Measurements from ENCODE around the gene PRKCE.

PRKCE gene

GRCh38 chr2:45653122-45653913, 1.8 kb downstream of the PRKCE start:
- Mint-ChIP-seq H3K36me3 (ENCODE audit: low read depth) (no peaks in the 10 kb centered on the region), H3K4me1 (peaks cover 34% of the 10 kb centered on the region), H3K27me3 (ENCODE audit: low read depth) (peaks cover 38% of the 10 kb centered on the region), H3K27ac (peak overlapping the region in 2 of 3 experiments; percentile 84 to 94), H3K9me3 (no peaks in the 10 kb centered on the region), H3K4me3 (peak overlapping the region; percentile 85 to 98 (median 95))
- TF ChIP-seq CTCF (IDR thresholded peaks at IDR 0.05; ENCODE audit: unreplicated experiment in 3 of 3), result no peak

- Mint-ChIP-seq H3K27me3 (ENCODE audit: low read depth) (peaks cover 34% of the 10 kb centered on the region), H3K9me3 (no peaks in the 10 kb centered on the region), H3K4me3 (peak overlapping the region; percentile 38 to 98 (median 56)), H3K36me3 (ENCODE audit: low read depth) (no peaks in the 10 kb centered on the region), H3K27ac (peak overlapping the region in 2 of 3 experiments; percentile 2 to 84), H3K4me1 (peaks cover 27% of the 10 kb centered on the region)
- no peak for TF ChIP-seq CTCF (IDR thresholded peaks at IDR 0.05; ENCODE audit: unreplicated experiment in 3 of 3)
Measured at GRCh38 chr2:45654250-45654649, 2.8 kb downstream of the PRKCE start.

DNA sequence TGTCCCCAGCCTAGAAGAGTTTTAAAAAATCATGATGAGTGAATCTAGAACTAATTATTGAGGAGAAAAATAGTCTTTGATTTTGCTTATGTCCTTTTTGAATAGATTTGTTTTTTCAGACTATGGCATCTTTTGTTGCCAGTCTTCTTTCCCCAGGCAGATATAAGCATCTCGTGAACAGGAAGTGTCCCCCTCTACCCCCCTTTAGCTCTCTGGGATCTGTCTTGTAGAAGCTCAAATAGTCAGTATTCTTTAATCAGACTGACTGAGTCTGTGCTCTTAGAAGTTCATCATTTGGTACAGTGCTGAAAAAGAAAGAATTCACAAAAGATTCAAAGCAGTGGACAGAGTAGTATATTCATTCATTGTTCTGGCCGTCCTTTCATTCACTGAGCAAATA, 10.4 kb downstream of the PRKCE start:
- Mint-ChIP-seq H3K27me3 (ENCODE audit: low read depth) (no peaks in the 10 kb centered on the region), H3K36me3 (ENCODE audit: low read depth) (no peaks in the 10 kb centered on the region), H3K27ac (no peak overlapping the region), H3K4me1 (peaks cover 12% of the 10 kb centered on the region), H3K4me3 (no peak overlapping the region), H3K9me3 (no peaks in the 10 kb centered on the region)
- no peak for TF ChIP-seq CTCF (IDR thresholded peaks at IDR 0.05; ENCODE audit: unreplicated experiment in 3 of 3)

DNA sequence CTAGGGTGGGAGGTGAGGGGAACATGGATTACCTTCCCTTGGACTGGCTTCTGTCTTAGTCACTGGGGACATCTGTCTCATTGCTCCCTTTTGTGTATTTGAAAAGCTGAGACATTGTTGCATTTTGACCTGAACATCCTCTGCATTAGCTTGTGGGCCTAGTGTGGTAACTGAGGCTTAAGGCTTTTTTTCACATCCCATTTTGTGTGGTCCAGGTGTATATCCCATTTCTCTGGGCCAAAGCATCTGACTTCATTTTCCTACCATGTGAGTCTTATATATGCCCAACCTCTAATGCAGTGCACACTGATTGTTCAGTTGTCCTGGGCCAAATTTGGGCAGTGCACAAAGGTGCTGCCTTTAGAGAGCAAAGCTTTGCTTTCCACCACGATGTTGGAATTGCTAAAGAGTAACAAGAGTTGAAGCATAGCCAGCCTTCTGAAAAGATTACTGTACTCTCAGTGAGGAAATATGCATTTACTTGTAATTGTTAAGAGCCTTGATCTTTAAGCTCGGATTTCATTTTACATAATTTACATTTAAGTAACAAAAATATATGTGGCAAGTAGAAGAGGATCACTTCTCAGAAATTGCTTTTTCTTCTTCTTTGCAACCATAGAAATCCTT, 13.3 kb downstream of the PRKCE start:
- Mint-ChIP-seq H3K4me3 (no peak overlapping the region), H3K36me3 (ENCODE audit: low read depth) (no peaks in the 10 kb centered on the region), H3K9me3 (no peaks in the 10 kb centered on the region), H3K4me1 (peaks cover 20% of the 10 kb centered on the region), H3K27me3 (ENCODE audit: low read depth) (no peaks in the 10 kb centered on the region), H3K27ac (no peak overlapping the region)
- TF ChIP-seq CTCF (IDR thresholded peaks at IDR 0.05; ENCODE audit: unreplicated experiment in 3 of 3), result no peak

DNA sequence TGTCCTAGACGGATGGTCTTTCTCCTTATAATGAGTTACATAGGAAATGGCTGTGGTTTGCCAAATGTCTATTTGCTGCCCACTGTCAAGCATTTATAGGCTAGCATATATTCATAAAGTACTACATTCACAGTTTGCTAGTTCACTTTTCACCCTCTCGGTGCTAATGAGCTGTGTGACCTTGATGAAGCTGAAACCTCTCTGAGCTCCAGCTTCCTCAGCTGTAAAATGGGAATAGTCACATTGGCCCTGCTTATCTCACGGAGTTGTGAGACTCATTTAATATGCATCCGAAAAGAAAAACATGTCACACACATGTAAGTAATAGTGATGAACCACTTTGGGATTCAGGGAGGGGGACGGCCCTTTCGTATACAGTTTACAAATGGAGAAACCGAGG, 17.0 kb downstream of the PRKCE start:
- Mint-ChIP-seq H3K36me3 (ENCODE audit: low read depth) (no peaks in the 10 kb centered on the region), H3K27me3 (ENCODE audit: low read depth) (no peaks in the 10 kb centered on the region), H3K27ac (peak overlapping the region in 2 of 3 experiments; percentile 87 to 95), H3K4me1 (peaks cover 11% of the 10 kb centered on the region), H3K9me3 (no peaks in the 10 kb centered on the region), H3K4me3 (no peak overlapping the region)
- no peak for TF ChIP-seq CTCF (IDR thresholded peaks at IDR 0.05; ENCODE audit: unreplicated experiment in 3 of 3)

Measured in nephron (organoid).